HG03342 (cell line): Measurements from ENCODE around the gene POMGNT1.

Experiments
- ATAC-seq: cut with Tn5 transposase; IDR thresholded peaks from one replicate; pipeline ENCODE4 v1.9.1; 2021; ENCODE audit warnings: mild to moderate bottlenecking, moderate library complexity; ENCODE audit not compliant: unreplicated experiment

The POMGNT1 gene

GRCh38 chr1:46183926-46184557 is 14.2 kb downstream of the POMGNT1 start:
- ATAC-seq = no peak

GRCh38 chr1:46183079-46183847 is 15.0 kb downstream of the POMGNT1 start:
- ATAC-seq = no peak

DNA sequence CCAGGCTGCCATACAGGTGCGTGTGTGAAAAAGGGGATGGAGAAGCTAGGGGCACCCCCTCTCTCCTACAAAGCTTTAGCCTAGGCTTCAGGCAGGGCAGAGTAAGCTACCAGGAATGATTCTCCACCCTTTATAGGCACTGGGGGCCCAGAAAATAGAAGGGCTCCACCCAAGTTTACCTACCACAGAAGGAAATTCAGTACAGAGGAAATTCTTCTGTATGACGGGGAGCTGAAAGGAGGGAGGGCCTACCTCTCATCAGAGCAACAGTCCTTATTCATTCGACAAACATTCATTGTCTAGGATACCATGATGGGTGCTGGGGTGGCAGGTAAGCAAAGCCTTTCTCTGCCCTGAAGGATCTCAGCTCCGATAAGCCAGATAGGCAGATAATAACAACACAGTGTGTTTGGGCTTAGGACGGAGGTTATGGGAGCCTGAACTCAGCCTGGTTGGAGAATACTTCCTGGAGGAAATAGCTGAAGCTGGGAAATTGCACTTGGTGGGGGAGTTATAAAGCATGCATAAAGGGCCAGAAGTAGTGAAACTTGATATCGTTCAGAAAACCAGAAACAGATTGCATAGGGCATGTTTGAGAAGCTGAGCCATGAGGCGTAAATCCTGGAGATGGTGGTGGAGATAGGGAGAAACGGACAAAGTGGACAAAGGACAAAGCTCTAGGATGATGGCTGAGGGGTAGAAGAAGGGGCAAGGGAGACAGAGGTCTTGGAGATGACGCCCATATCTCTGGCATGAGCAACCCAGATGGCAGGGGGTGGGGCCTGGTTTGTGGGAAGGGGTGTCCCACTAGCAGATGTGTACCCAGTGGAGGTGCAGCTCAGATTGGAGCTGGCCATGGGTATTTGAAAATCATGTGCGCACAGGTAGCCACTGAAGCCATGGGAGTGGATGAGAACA is 16.6 kb downstream of the POMGNT1 start:
- no peak for ATAC-seq

GRCh38 chr1:46180082-46180616 is 18.1 kb downstream of the POMGNT1 start:
- ATAC-seq = no peak

GRCh38 chr1:46179138-46180081 is 18.8 kb downstream of the POMGNT1 start:
- ATAC-seq = peak; percentile 62

DNA sequence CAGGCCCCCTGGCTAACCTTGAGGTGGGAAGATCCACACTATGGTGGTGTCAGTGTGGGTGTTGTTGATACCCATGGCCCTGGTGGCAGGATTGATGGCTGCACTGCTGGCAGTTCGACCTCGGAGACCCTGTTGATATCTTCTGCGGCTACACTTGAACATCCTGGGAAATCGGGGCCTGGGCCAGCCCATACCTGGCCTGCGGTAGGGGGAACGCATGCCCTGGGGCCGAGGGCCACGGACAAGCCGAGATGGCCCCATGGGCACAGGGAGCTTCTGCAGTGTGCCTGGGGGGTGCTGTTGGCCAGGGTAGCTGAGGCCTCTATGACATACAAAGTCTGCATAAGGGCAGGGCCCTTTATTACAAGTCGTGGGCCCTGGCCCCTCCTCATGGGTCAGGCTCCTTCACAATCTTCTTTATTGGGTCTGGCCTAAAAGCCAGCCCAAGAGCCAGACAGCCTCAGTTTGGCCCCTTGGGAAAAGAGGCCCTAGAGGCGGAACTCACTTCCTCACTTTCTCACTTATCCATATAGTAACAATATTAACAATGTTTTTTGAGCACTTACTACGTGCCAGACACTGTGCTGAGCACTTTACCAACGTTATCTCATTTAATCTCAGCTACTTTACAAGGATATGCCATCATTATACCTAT is 21.9 kb downstream of the POMGNT1 start, which contains the start of gene P3R3URF:
Gene P3R3URF, minus strand, starts transcription at position 278 of the 655 bp plus-strand sequence. Its CDS starts 17 bp downstream, at position 261.
- ATAC-seq = no peak

GRCh38 chr1:46175243-46175642 is 23.0 kb downstream of the POMGNT1 start:
- ATAC-seq = no peak

GRCh38 chr1:46174448-46175231 is 23.6 kb downstream of the POMGNT1 start, which contains the start of gene TSPAN1:
Gene TSPAN1, plus strand, starts transcription at chr1:46175087. Its CDS starts 6,021 bp downstream, at chr1:46181108.
- ATAC-seq = no peak

GRCh38 chr1:46173361-46173856 is 24.8 kb downstream of the POMGNT1 start:
- no peak for ATAC-seq

GRCh38 chr1:46172321-46172720 is 25.9 kb downstream of the POMGNT1 start:
- no peak for ATAC-seq

- no peak for ATAC-seq
Observed at GRCh38 chr1:46171871-46172270, 26.4 kb downstream of the POMGNT1 start.

- no peak for ATAC-seq
Observed at GRCh38 chr1:46171351-46171750, 26.9 kb downstream of the POMGNT1 start.

GRCh38 chr1:46169811-46170454 is 28.3 kb downstream of the POMGNT1 start:
- ATAC-seq = no peak

GRCh38 chr1:46168477-46168876 is 29.8 kb downstream of the POMGNT1 start:
- ATAC-seq = no peak

DNA sequence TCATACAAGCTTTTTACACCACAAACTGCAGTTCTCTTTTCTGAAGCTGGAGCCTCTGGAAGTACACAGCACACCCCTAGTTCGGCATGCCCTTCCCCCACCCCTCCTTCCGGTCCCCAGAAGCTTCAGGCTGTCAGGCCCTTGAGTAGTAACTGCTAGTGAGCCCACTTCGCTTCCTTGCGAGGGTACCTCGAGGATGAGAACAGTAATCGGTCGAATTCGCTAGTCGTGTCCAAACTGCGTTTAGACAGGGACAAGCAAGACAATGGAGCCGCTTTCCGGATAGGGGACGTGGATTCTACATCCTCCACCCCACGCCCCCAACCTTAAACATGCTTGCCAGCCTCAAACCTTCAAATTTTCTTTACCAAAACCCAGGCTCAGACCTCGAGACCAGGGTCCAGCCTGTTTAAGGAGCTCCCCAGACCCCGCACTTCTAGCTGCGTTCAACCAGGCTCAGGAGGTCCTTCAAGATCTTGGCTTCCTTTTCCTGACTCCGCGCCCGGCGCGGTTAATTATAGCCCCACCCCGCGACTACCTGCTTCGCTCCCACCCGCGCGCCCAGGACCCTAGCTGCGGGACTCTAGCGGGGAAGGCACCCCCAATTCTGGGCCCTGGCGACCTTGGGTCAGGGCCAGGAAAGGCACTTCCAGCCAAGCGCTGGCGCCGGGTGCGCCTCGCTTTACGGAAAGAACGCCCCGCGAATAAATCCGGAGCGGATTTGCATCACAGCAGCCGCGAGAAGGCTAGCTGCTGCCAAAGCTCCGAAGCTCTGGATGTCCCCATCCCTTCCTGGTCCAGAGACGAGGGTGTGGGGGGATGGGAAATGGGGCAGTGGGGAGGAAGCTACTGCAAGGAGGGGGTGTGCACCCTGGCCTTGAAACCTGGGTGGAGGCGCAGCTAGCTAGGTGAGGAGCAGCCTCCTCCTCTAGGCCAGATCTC is 31.4 kb downstream of the POMGNT1 start:
- ATAC-seq = no peak

- no peak for ATAC-seq
Observed at GRCh38 chr1:46160212-46160611, 38.0 kb downstream of the POMGNT1 start.

DNA sequence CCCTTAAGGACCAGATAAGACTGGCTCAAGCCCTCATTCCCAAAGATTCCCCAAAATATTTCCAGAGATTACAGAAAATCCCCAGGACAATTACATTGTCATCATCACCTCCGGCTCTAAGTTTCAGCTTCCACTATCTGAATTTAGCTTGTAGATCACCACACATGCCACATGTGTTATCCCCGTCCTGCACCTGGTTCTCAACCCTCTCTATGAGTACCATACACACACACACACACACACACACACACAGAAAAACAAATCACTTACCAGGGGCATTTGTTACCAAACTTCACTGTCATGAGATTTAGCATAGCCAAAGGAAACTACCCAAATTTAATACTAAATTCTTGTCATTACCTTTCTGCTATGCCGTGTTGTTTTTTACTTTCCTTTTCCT is 38.7 kb downstream of the POMGNT1 start:
- ATAC-seq = no peak
